DMS114 treated with DMSO at 0.1 percent for 48 hours (cell line): ENCODE results near the gene COQ10B.
A peak's percentile ranks its signal among the peaks of the same experiment; 100 is the strongest.
"Not testable (repeated sequence)": the region's sequence is repeated elsewhere in the genome, so short reads cannot be mapped to it uniquely, and the experiment has no call there.

Source experiments
- DNase-seq: peaks from one replicate; lab custom pipeline; 2025; ENCODE audit not compliant: unreplicated experiment; lab: John Stamatoyannopoulos, UW

COQ10B gene

GRCh38 chr2:197453123-197453913 lies at the start of gene COQ10B:
Gene COQ10B, plus strand, starts transcription at chr2:197453552. Its CDS starts 9 bp downstream, at chr2:197453561.
- peak; percentile 98 for DNase-seq

- DNase-seq: no peak
These were observed 47.8 kb upstream of the COQ10B start for GRCh38 chr2:197405582-197405981.

GRCh38 chr2:197414039-197414438 lies 39.3 kb upstream of the COQ10B start:
- no peak for DNase-seq

- DNase-seq: no peak
These were observed 38.8 kb upstream of the COQ10B start for GRCh38 chr2:197414515-197414914.

GRCh38 chr2:197416268-197416667 lies 37.1 kb upstream of the COQ10B start:
- no peak for DNase-seq

- no peak for DNase-seq
These were observed 33.9 kb upstream of the COQ10B start for GRCh38 chr2:197419438-197419837.

- no peak for DNase-seq
These were observed 30.0 kb upstream of the COQ10B start for GRCh38 chr2:197423307-197423706.

GRCh38 chr2:197425550-197425949 lies 27.8 kb upstream of the COQ10B start:
- DNase-seq: no peak

GRCh38 chr2:197426723-197427603 lies 26.4 kb upstream of the COQ10B start:
- DNase-seq: no peak

- DNase-seq: no peak
These were observed 25.4 kb upstream of the COQ10B start for GRCh38 chr2:197427986-197428385.

GRCh38 chr2:197431858-197432257 lies 21.5 kb upstream of the COQ10B start:
- DNase-seq: no peak

GRCh38 chr2:197432527-197432926 lies 20.8 kb upstream of the COQ10B start:
- not testable (repeated sequence) for DNase-seq

GRCh38 chr2:197433780-197434438 lies 19.4 kb upstream of the COQ10B start:
- no peak for DNase-seq

- peak; percentile 90 for DNase-seq
These were observed 18.5 kb upstream of the COQ10B start, which contains the start of gene SF3B1 for GRCh38 chr2:197434541-197435513. Gene SF3B1, minus strand, starts transcription at chr2:197435028. Its CDS starts 29 bp downstream, at chr2:197434999.

- DNase-seq: no peak
These were observed 17.5 kb upstream of the COQ10B start for GRCh38 chr2:197435598-197436420.

- no peak for DNase-seq
These were observed 16.0 kb upstream of the COQ10B start for GRCh38 chr2:197437380-197437779.

GRCh38 chr2:197442857-197443256 lies 10.5 kb upstream of the COQ10B start:
- no peak for DNase-seq

GRCh38 chr2:197445746-197446145 lies 7.6 kb upstream of the COQ10B start:
- no peak for DNase-seq

GRCh38 chr2:197446844-197447243 lies 6.5 kb upstream of the COQ10B start:
- no peak for DNase-seq
